Hepatocyte (in vitro differentiated cells): Measurements from ENCODE around the gene SLMAP. TPM values are rescaled to one million over a fixed set of nuclear protein-coding genes. Genes with fewer than 3 reads are reported as not detected.

Experiments used
- DNase-seq: peaks from one replicate; pipeline ENCODE4 v3.0.0-alpha.2; 2016; ENCODE audit warnings: low spot score
- H2AFZ ChIP-seq: fragments of 200-600 bp; sonication (generic); 2 replicates; pipeline ENCODE4 v1.6.0; 2016; ENCODE audit warnings: antibody characterized with exemption, mild to moderate bottlenecking
- H3K27ac ChIP-seq: fragments of 200-600 bp; sonication (generic); 2 replicates; pipeline ENCODE4 v1.5.1; 2016; ENCODE audit warnings: mild to moderate bottlenecking
- H3K27me3 ChIP-seq: fragments of 200-600 bp; sonication (generic); 2 replicates; pipeline ENCODE4 v1.6.1; 2016
- H3K36me3 ChIP-seq: fragments of 200-600 bp; sonication (generic); replicated peaks from 2 replicates; pipeline ENCODE4 v1.5.1; 2016; ENCODE audit warnings: low read depth; ENCODE audit not compliant: insufficient read depth
- H3K4me1 ChIP-seq: fragments of 200-600 bp; sonication (generic); 2 replicates; pipeline ENCODE4 v1.5.1; 2016; ENCODE audit warnings: mild to moderate bottlenecking, moderate library complexity; ENCODE audit not compliant: insufficient read depth
- H3K4me2 ChIP-seq: fragments of 200-600 bp; sonication (generic); 2 replicates; pipeline ENCODE4 v1.6.0; 2016
- H3K4me3 ChIP-seq: fragments of 200-600 bp; sonication (generic); 2 replicates; pipeline ENCODE4 v1.5.1; 2016; ENCODE audit warnings: mild to moderate bottlenecking
- H3K79me2 ChIP-seq: fragments of 200-600 bp; sonication (generic); 2 replicates; pipeline ENCODE4 v1.6.0; 2017; ENCODE audit warnings: mild to moderate bottlenecking
- H3K9me2 ChIP-seq: fragments of 200-600 bp; sonication (generic); replicated peaks from 2 replicates; pipeline ENCODE4 v1.6.0; 2017; ENCODE audit warnings: mild to moderate bottlenecking; ENCODE audit not compliant: insufficient read depth
- H3K9me3 ChIP-seq: fragments of 200-600 bp; sonication (generic); 2 replicates; pipeline ENCODE4 v1.5.1; 2016; ENCODE audit warnings: low read depth, mild to moderate bottlenecking
- H4K20me1 ChIP-seq: fragments of 200-600 bp; sonication (generic); 2 replicates; pipeline ENCODE4 v1.6.0; 2016; ENCODE audit warnings: mild to moderate bottlenecking; ENCODE audit not compliant: insufficient read depth, poor library complexity, severe bottlenecking
- CTCF ChIP-seq: fragments of 200-600 bp; sonication (generic); IDR thresholded peaks from 2 replicates; pipeline ENCODE4 v1.5.1; 2016; ENCODE audit warnings: antibody characterized with exemption, mild to moderate bottlenecking; ENCODE audit not compliant: poor library complexity
- EZH2 ChIP-seq: fragments of 200-600 bp; sonication (generic); IDR thresholded peaks from 2 replicates; pipeline ENCODE4 v1.6.1; 2016; ENCODE audit warnings: antibody characterized with exemption, mild to moderate bottlenecking, borderline replicate concordance
- EZH2phosphoT487 ChIP-seq: fragments of 200-600 bp; sonication (generic); IDR thresholded peaks from one replicate; pipeline ENCODE4 v1.6.1; 2018; ENCODE audit warnings: antibody characterized with exemption, mild to moderate bottlenecking, low read depth, moderate library complexity; ENCODE audit not compliant: unreplicated experiment, severe bottlenecking
- WGBS: methylation state at CpG from one replicate; pipeline ENCODE4 v1.1.6; 2016; ENCODE audit warnings: low lambda C conversion rate; ENCODE audit errors: missing lambda C conversion rate; 5-methylcytosine and 5-hydroxymethylcytosine counted together
- polyA plus RNA-seq: library from polyadenylated mRNA; unstranded; fragments of >200 nt; fragmentation: Nextera tagmentation; extraction: Ambion mirVana; gene quantifications from 2 replicates; pipeline ENCODE4 v1.2.1, GENCODE V29; 2016
- total RNA-seq: library from RNA; depleted of rRNA; stranded (reverse); fragments of >200 nt; gene quantifications from 2 replicates; pipeline ENCODE4 v1.2.3, GENCODE V29; 2014

SLMAP gene
- total and polyA plus RNA-seq, 2 experiments from 2014 or later = 22.8 to 46.0 TPM

- Histone ChIP-seq H3K9me2 (no peaks in the 10 kb centered on the region), H3K4me3 (no peak overlapping the region), H2AFZ (no peak overlapping the region), H3K79me2 (peaks cover 95% of the 10 kb centered on the region), H3K36me3 (no peaks in the 10 kb centered on the region), H3K27me3 (no peaks in the 10 kb centered on the region), H3K9me3 (no peaks in the 10 kb centered on the region), H3K27ac (peak overlapping the region; percentile 6), H3K4me1 (peaks cover 14% of the 10 kb centered on the region), H4K20me1 (peaks cover 16% of the 10 kb centered on the region), H3K4me2 (peak overlapping the region; percentile 34)
- TF ChIP-seq EZH2phosphoT487 (no peak), EZH2 (no peak), CTCF (no peak)
- DNase-seq = no peak
- WGBS = 92% methylated on average over 6 of the region's 6 CpGs
Measured at GRCh38 chr3:57783186-57784088, 27.3 kb downstream of the SLMAP start.

- WGBS = 100% methylated on average over 1 of the region's 1 CpG
- no peak for DNase-seq
- H3K4me1 ChIP-seq = peaks cover 14% of the 10 kb centered on the region
- H3K4me2 ChIP-seq = no peak overlapping the region
- H3K36me3 ChIP-seq = no peaks in the 10 kb centered on the region
- TF ChIP-seq EZH2phosphoT487 = no peak
- no peak for TF ChIP-seq CTCF
- no peak for TF ChIP-seq EZH2
- no peaks in the 10 kb centered on the region for H3K9me2 ChIP-seq
- H3K27me3 ChIP-seq = no peaks in the 10 kb centered on the region
- H3K79me2 ChIP-seq = peaks cover 96% of the 10 kb centered on the region
- H2AFZ ChIP-seq = no peak overlapping the region
- H3K4me3 ChIP-seq = no peak overlapping the region
- H4K20me1 ChIP-seq = peaks cover 16% of the 10 kb centered on the region
- no peak overlapping the region for H3K27ac ChIP-seq
- no peaks in the 10 kb centered on the region for H3K9me3 ChIP-seq
Measured at GRCh38 chr3:57784089-57784735, 28.1 kb downstream of the SLMAP start.

- no peak for DNase-seq
- H3K9me2 ChIP-seq = no peaks in the 10 kb centered on the region
- WGBS = 63% methylated on average over 1 of the region's 1 CpG
- no peaks in the 10 kb centered on the region for H3K27me3 ChIP-seq
- no peak overlapping the region for H2AFZ ChIP-seq
- peaks cover 14% of the 10 kb centered on the region for H3K4me1 ChIP-seq
- H3K4me3 ChIP-seq = no peak overlapping the region
- peaks cover 20% of the 10 kb centered on the region for H4K20me1 ChIP-seq
- no peaks in the 10 kb centered on the region for H3K9me3 ChIP-seq
- no peaks in the 10 kb centered on the region for H3K36me3 ChIP-seq
- TF ChIP-seq EZH2 = no peak
- no peak for TF ChIP-seq CTCF
- H3K27ac ChIP-seq = no peak overlapping the region
- peaks cover 93% of the 10 kb centered on the region for H3K79me2 ChIP-seq
- H3K4me2 ChIP-seq = no peak overlapping the region
Measured at GRCh38 chr3:57785446-57785845, 29.3 kb downstream of the SLMAP start.
